IMR-90 (cell line): Measurements from ENCODE around the gene RIOK2.

Experiments used
- BHLHE40 ChIP-seq: fragments of 150-350 bp; IDR thresholded peaks from 2 replicates; pipeline ENCODE4 v1.6.1; 2016; ENCODE audit warnings: mild to moderate bottlenecking, low read depth, low read length
- CEBPB ChIP-seq: IDR thresholded peaks from 2 replicates; pipeline ENCODE4 v1.6.1; 2012; ENCODE audit warnings: low read depth, low read length, improper control_type of control experiment
- CTCF ChIP-seq: conservative IDR thresholded peaks from 2 replicates; pipeline ENCODE4 v1.5.1; 2012; ENCODE audit warnings: mild to moderate bottlenecking, low read depth, low read length, improper control_type of control experiment
- MAFK ChIP-seq: IDR thresholded peaks from 2 replicates; pipeline ENCODE4 v1.6.1; 2012; ENCODE audit warnings: low read depth, low read length, improper control_type of control experiment
- MAZ ChIP-seq: IDR thresholded peaks from 2 replicates; pipeline ENCODE4 v1.6.1; 2012; ENCODE audit warnings: low read depth, mild to moderate bottlenecking, low read length, improper control_type of control experiment, moderate library complexity, borderline replicate concordance
- MXI1 ChIP-seq: IDR thresholded peaks from 2 replicates; pipeline ENCODE4 v1.6.1; 2012; ENCODE audit warnings: low read depth, mild to moderate bottlenecking, low read length, moderate library complexity, borderline replicate concordance
- POLR2A ChIP-seq: IDR thresholded peaks from 2 replicates; pipeline ENCODE4 v1.6.1; 2012; ENCODE audit warnings: mild to moderate bottlenecking, low read depth, low read length
- RAD21 ChIP-seq: IDR thresholded peaks from 2 replicates; pipeline ENCODE4 v1.6.1; 2012; ENCODE audit warnings: low read length, improper control_type of control experiment
- RCOR1 ChIP-seq: IDR thresholded peaks from 2 replicates; pipeline ENCODE4 v1.6.1; 2012; ENCODE audit warnings: mild to moderate bottlenecking, low read length, improper control_type of control experiment; ENCODE audit not compliant: insufficient replicate concordance
- RFX5 ChIP-seq: IDR thresholded peaks from 2 replicates; pipeline ENCODE4 v1.8.0; 2012; ENCODE audit warnings: low read depth, mild to moderate bottlenecking, low read length, moderate library complexity
- SMC3 ChIP-seq: fragments of 150-350 bp; IDR thresholded peaks from 2 replicates; pipeline ENCODE4 v1.6.1; 2016; ENCODE audit warnings: low read depth, mild to moderate bottlenecking, antibody characterized with exemption, low read length, moderate library complexity
- TF ChIP-seq, protein P1 (sequence below): fragments of 150-350 bp; IDR thresholded peaks from 2 replicates; pipeline ENCODE4 v1.6.1; 2017; ENCODE audit warnings: mild to moderate bottlenecking, antibody characterized with exemption, low read length, low read depth

GRCh38 chr5:97112230-97112629, 70.8 kb downstream of the RIOK2 start:
- no peak for TF ChIP-seq CEBPB
- TF ChIP-seq CTCF = no peak
- TF ChIP-seq BHLHE40 = no peak
- no peak for TF ChIP-seq RAD21
- TF ChIP-seq POLR2A = no peak
- no peak for TF ChIP-seq SMC3
- no peak for TF ChIP-seq MAZ
- no peak for TF ChIP-seq RCOR1
- no peak for TF ChIP-seq MAFK
- TF ChIP-seq, protein P1, sequence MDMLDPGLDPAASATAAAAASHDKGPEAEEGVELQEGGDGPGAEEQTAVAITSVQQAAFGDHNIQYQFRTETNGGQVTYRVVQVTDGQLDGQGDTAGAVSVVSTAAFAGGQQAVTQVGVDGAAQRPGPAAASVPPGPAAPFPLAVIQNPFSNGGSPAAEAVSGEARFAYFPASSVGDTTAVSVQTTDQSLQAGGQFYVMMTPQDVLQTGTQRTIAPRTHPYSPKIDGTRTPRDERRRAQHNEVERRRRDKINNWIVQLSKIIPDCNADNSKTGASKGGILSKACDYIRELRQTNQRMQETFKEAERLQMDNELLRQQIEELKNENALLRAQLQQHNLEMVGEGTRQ = no peak
- TF ChIP-seq RFX5 = no peak
- TF ChIP-seq MXI1 = no peak
